Measurements from ENCODE around the gene ZNF141. TPM values are rescaled to one million over a fixed set of nuclear protein-coding genes. Genes with fewer than 3 reads are reported as not detected.

The ZNF141 gene
- total and polyA plus RNA-seq, 2 of the 4 experiments (the other 2 are of a cell fraction) = 1.8 to 4.7 TPM

DNA sequence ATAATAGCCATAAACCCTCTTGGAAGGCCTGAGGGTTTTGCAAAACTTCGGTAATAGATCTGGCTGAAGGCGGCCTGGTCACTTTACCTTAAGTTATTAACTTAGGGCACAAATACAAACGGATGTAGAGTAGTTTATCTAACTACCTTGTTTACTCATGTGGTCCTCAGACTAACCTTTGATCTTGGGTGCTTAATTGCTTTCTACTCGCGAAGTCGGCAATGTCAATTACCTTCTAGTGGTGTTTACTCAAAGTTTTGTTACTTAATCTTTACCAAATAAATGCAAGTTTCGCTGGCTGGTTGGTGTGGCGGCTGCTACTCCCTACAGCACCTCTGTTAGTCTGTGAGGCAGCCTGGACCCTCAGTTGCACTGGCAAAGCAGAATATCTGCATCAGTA is 8.9 kb upstream of the ZNF141 start:
- Histone ChIP-seq H3K9me3 (ENCODE audit: control insufficient read depth, insufficient read depth, low read length) (peaks cover 24% of the 10 kb centered on the region; the same call in 1 of the 2 replicates), H3K9me1 (ENCODE audit: insufficient read depth, low read length) (no peaks in the 10 kb centered on the region), H3K9ac (ENCODE audit: low read depth, low read length) (no peak overlapping the region), H3K18ac (ENCODE audit: low read depth, low read length) (no peak overlapping the region), H3K14ac (replicated peaks; ENCODE audit: low read depth, low read length) (no peak overlapping the region), H3K79me1 (ENCODE audit: low read depth in 1 of 2, low read length in 2 of 2) (no peaks in the 10 kb centered on the region), H4K5ac (ENCODE audit: low read depth, low read length) (no peak overlapping the region), H3K23ac (ENCODE audit: low read depth, low read length) (no peak overlapping the region), H2BK5ac (ENCODE audit: low read depth, low read length, poor library complexity, severe bottlenecking) (no peak overlapping the region), H2AK5ac (ENCODE audit: low read depth, low read length) (no peak overlapping the region), H3K4me2 (ENCODE audit: low read depth, low read length) (no peak overlapping the region), H3K27me3 (ENCODE audit: control insufficient read depth, insufficient read depth, low read length) (no peaks in the 10 kb centered on the region), H4K91ac (ENCODE audit: insufficient read depth, low read depth, low read length) (no peak overlapping the region), H2BK120ac (ENCODE audit: low read depth, low read length) (no peak overlapping the region), H4K8ac (ENCODE audit: low read depth in 2 of 2, low read length in 2 of 2) (no peak overlapping the region), H4K20me1 (ENCODE audit: insufficient read depth, low read length) (no peaks in the 10 kb centered on the region), H3K56ac (ENCODE audit: extremely low read depth, insufficient read depth, low read length) (no peak overlapping the region), H3K36me3 (ENCODE audit: control insufficient read depth, insufficient read depth, low read length) (no peaks in the 10 kb centered on the region), H2BK20ac (ENCODE audit: low read depth, low read length) (no peak overlapping the region), H3K4me3 (ENCODE audit: insufficient read depth, low read depth, low read length) (no peak overlapping the region), H2AK9ac (replicated peaks; ENCODE audit: low read depth, low read length, poor library complexity) (no peak overlapping the region), H3K27ac (ENCODE audit: insufficient read depth, low read length) (no peak overlapping the region), H2AFZ (replicated peaks; ENCODE audit: low read length, poor library complexity) (no peak overlapping the region), H3K4ac (ENCODE audit: low read depth, low read length) (no peak overlapping the region), H2BK15ac (ENCODE audit: low read depth, low read length) (no peak overlapping the region), H3K4me1 (ENCODE audit: control insufficient read depth, insufficient read depth, low read length) (no peaks in the 10 kb centered on the region)
- ChIA-PET CTCF (no interaction called here), POLR2A (ENCODE audit: unreplicated experiment) (no interaction called here)
- intact Hi-C loops (cut with micrococcal nuclease) = no loop called here
- ATAC-seq (ENCODE audit: low read depth) = no peak
- in situ Hi-C loops (cut with MboI; ENCODE audit: low sequenced_read_pairs) = no loop called here
- dilution Hi-C loops (cut with HindIII; ENCODE audit: low sequenced_read_pairs, unreplicated experiment) = no loop called here
- TF ChIP-seq, protein P1, sequence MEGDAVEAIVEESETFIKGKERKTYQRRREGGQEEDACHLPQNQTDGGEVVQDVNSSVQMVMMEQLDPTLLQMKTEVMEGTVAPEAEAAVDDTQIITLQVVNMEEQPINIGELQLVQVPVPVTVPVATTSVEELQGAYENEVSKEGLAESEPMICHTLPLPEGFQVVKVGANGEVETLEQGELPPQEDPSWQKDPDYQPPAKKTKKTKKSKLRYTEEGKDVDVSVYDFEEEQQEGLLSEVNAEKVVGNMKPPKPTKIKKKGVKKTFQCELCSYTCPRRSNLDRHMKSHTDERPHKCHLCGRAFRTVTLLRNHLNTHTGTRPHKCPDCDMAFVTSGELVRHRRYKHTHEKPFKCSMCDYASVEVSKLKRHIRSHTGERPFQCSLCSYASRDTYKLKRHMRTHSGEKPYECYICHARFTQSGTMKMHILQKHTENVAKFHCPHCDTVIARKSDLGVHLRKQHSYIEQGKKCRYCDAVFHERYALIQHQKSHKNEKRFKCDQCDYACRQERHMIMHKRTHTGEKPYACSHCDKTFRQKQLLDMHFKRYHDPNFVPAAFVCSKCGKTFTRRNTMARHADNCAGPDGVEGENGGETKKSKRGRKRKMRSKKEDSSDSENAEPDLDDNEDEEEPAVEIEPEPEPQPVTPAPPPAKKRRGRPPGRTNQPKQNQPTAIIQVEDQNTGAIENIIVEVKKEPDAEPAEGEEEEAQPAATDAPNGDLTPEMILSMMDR (conservative IDR thresholded peaks at IDR 0.05; ENCODE audit: low read depth, low read length) = no peak
- TF ChIP-seq RFX5 (IDR thresholded peaks at IDR 0.05; ENCODE audit: low read depth, low read length) (no peak), MAFK (IDR thresholded peaks at IDR 0.05; ENCODE audit: low read depth, low read length) (no peak), NFE2L2 (IDR thresholded peaks at IDR 0.05; ENCODE audit: low read depth, low read length) (no peak), FOS (IDR thresholded peaks at IDR 0.05; ENCODE audit: low read depth, low read length) (no peak), RAD21 (IDR thresholded peaks at IDR 0.05; ENCODE audit: low read length) (no peak), POLR2A (IDR thresholded peaks at IDR 0.05; ENCODE audit: low read depth, low read length) (no peak), MXI1 (IDR thresholded peaks at IDR 0.05; ENCODE audit: borderline replicate concordance, low read depth, low read length) (no peak), MAZ (IDR thresholded peaks at IDR 0.05; ENCODE audit: borderline replicate concordance, low read depth, low read length) (no peak), SMC3 (IDR thresholded peaks at IDR 0.05; ENCODE audit: low read depth, low read length) (no peak)
- TF ChIP-seq, protein P2, sequence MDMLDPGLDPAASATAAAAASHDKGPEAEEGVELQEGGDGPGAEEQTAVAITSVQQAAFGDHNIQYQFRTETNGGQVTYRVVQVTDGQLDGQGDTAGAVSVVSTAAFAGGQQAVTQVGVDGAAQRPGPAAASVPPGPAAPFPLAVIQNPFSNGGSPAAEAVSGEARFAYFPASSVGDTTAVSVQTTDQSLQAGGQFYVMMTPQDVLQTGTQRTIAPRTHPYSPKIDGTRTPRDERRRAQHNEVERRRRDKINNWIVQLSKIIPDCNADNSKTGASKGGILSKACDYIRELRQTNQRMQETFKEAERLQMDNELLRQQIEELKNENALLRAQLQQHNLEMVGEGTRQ (IDR thresholded peaks at IDR 0.05; ENCODE audit: low read depth, low read length) = no peak
- BruUV-seq (replicated peaks) = no TSS peak
- no CpG with 5 or more reads among the region's 8 CpGs for WGBS, 2 experiments (ENCODE audit: extremely low coverage in 2 of 2, insufficient read length in 1 of 2)
- no peak for DNase-seq

Data from IMR-90 (cell line).